GM20000 (cell line): ENCODE data around the gene PGBD5.

Source experiments
- DNase-seq: peaks from one replicate; pipeline ENCODE4 v3.0.0; 2012; ENCODE audit warnings: low spot score
- CTCF ChIP-seq: IDR thresholded peaks from 2 replicates; pipeline ENCODE4 v1.5.1; 2012; ENCODE audit warnings: mild to moderate bottlenecking, control low read depth; ENCODE audit errors: extremely low read depth, missing control alignments

PGBD5 gene

GRCh38 chr1:230286166-230286889 lies 139.8 kb downstream of the PGBD5 start:
- no peak for DNase-seq
- TF ChIP-seq CTCF = no peak

- DNase-seq = no peak
- no peak for TF ChIP-seq CTCF
Measured at GRCh38 chr1:230285351-230285750, 140.8 kb downstream of the PGBD5 start.

- DNase-seq = no peak
- no peak for TF ChIP-seq CTCF
Measured at GRCh38 chr1:230284891-230285290, 141.2 kb downstream of the PGBD5 start.

- DNase-seq = no peak
- TF ChIP-seq CTCF = no peak
Measured at GRCh38 chr1:230283678-230284077, 142.5 kb downstream of the PGBD5 start.

- no peak for TF ChIP-seq CTCF
- DNase-seq = no peak
Measured at GRCh38 chr1:230282157-230282556, 144.0 kb downstream of the PGBD5 start.

GRCh38 chr1:230281556-230281955 lies 144.6 kb downstream of the PGBD5 start:
- TF ChIP-seq CTCF = no peak
- DNase-seq = no peak

GRCh38 chr1:230280906-230281413 lies 145.2 kb downstream of the PGBD5 start:
- TF ChIP-seq CTCF = no peak
- DNase-seq = no peak
